NCI-H1105 (cell line): ENCODE results near the gene CRNKL1.

Source experiments
- DNase-seq: peaks from one replicate; lab custom pipeline; 2025; lab: John Stamatoyannopoulos, UW

Gene CRNKL1

GRCh38 chr20:20060234-20060998, 8.2 kb upstream of the CRNKL1 start:
- DNase-seq = no peak

GRCh38 chr20:20051767-20052073, 546 bp downstream of the CRNKL1 start:
- no peak for DNase-seq

- no peak for DNase-seq
Measured at GRCh38 chr20:20039752-20040387, 12.4 kb downstream of the CRNKL1 start.

GRCh38 chr20:20038586-20038985, 13.7 kb downstream of the CRNKL1 start:
- no peak for DNase-seq

- no peak for DNase-seq
Measured at GRCh38 chr20:20037960-20038359, 14.3 kb downstream of the CRNKL1 start.

GRCh38 chr20:20036756-20037155, 15.5 kb downstream of the CRNKL1 start:
- DNase-seq = no peak

- no peak for DNase-seq
Measured at GRCh38 chr20:20034486-20034885, 17.8 kb downstream of the CRNKL1 start.

GRCh38 chr20:20031790-20032189, 20.5 kb downstream of the CRNKL1 start:
- DNase-seq = no peak

- DNase-seq = no peak
Measured at GRCh38 chr20:20027284-20027683, 25.0 kb downstream of the CRNKL1 start.

GRCh38 chr20:20024942-20025341, 27.3 kb downstream of the CRNKL1 start:
- DNase-seq = no peak

GRCh38 chr20:20023395-20023794, 28.9 kb downstream of the CRNKL1 start:
- DNase-seq = no peak

- no peak for DNase-seq
Measured at GRCh38 chr20:20022498-20022897, 29.8 kb downstream of the CRNKL1 start.

GRCh38 chr20:20021835-20022234, 30.4 kb downstream of the CRNKL1 start:
- DNase-seq = no peak

- DNase-seq = no peak
Measured at GRCh38 chr20:20020908-20021307, 31.4 kb downstream of the CRNKL1 start.

GRCh38 chr20:20019123-20019522, 33.1 kb downstream of the CRNKL1 start:
- DNase-seq = no peak

- DNase-seq = no peak
Measured at GRCh38 chr20:20018366-20018765, 33.9 kb downstream of the CRNKL1 start.

- no peak for DNase-seq
Measured at GRCh38 chr20:20017844-20018185, 34.5 kb downstream of the CRNKL1 start.

GRCh38 chr20:20017001-20017843, 35.0 kb downstream of the CRNKL1 start, which contains the start of gene NAA20:
NAA20 (plus strand) TSS chr20:20017362; CDS start chr20:20017397, 35 bp downstream.
- peak; percentile 92 for DNase-seq

- DNase-seq = no peak
Measured at GRCh38 chr20:20014659-20015058, 37.6 kb downstream of the CRNKL1 start.

GRCh38 chr20:20012541-20012940, 39.7 kb downstream of the CRNKL1 start:
- no peak for DNase-seq

- no peak for DNase-seq
Measured at GRCh38 chr20:20010639-20011500, 41.4 kb downstream of the CRNKL1 start.

GRCh38 chr20:20009784-20010253, 42.4 kb downstream of the CRNKL1 start:
- no peak for DNase-seq
